Lower lobe of right lung (tissue), 2 donors: ENCODE measurements around the gene MORF4L1. TPM values are rescaled to one million over a fixed set of nuclear protein-coding genes. Genes with fewer than 3 reads are reported as not detected.

ENCODE experiments used
- ATAC-seq, 2 donors: fragments of 200-7000 bp; cut with Tn5 transposase; one replicate each; pipeline ENCODE4 v1.9.1; 2020 to 2022; ENCODE audit warnings: mild to moderate bottlenecking in 2 of 2, moderate library complexity in 2 of 2
- DNase-seq: peaks from one replicate; pipeline ENCODE4 v3.0.0-alpha.2; 2020
- H3K27ac ChIP-seq: fragments of 200-600 bp; one replicate; pipeline ENCODE4 v1.8.0; 2022
- H3K27me3 ChIP-seq: fragments of 200-600 bp; one replicate; pipeline ENCODE4 v1.8.0; 2022; ENCODE audit warnings: low read depth
- H3K36me3 ChIP-seq: fragments of 200-600 bp; one replicate; pipeline ENCODE4 v1.8.0; 2022; ENCODE audit warnings: mild to moderate bottlenecking
- H3K4me1 ChIP-seq: fragments of 200-600 bp; one replicate; pipeline ENCODE4 v1.8.0; 2022
- H3K4me3 ChIP-seq: fragments of 200-600 bp; one replicate; pipeline ENCODE4 v1.8.0; 2022; ENCODE audit warnings: mild to moderate bottlenecking
- H3K9me3 ChIP-seq: fragments of 200-600 bp; one replicate; pipeline ENCODE4 v1.8.0; 2022
- intact Hi-C: fragments of 100-400 bp; cut with DNase I; formaldehyde crosslinking; loops from one replicate; pipeline ENCODE4 v1.11.0; 2022
- total RNA-seq: library from RNA; stranded (reverse); fragmentation: NEBNext Ultra II Directional; extraction: Animal tissue kit (Norgen Biotek cat#: 25700); gene quantifications from one replicate; pipeline ENCODE4 v1.2.1, GENCODE V29; 2021
- TF ChIP-seq, protein P1 (sequence below): fragments of 200-600 bp; IDR thresholded peaks from one replicate; pipeline ENCODE4 v1.8.0; 2022; ENCODE audit warnings: antibody characterized with exemption, mild to moderate bottlenecking
- donor health status: DM: no; HTN: yes; CAD: no; lungs with severe emphysema.

MORF4L1 gene
- total RNA-seq, 1 donor from 2014 or later = 289 TPM

DNA sequence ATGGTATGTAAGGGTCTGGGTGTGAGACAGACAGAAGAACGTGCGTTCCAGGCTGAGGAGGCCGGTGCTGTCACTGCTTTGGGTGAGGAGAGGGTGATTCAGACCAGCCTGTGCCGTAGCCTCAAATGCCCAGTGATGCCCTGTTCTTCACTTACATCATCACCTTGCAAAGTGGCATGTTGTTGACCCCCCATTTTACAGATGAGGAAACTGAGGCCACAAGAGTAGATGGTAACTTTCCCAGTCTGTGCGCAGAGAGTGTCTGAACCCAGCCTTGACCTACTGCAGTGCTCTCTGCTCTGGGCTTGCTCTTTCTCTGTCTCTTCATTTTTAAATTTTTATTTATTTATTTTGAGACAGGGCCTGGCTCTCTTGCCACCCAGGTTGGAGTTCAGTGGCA, 73.8 kb downstream of the MORF4L1 start:
- Histone ChIP-seq H3K4me3 (no peak overlapping the region), H3K36me3 (no peaks in the 10 kb centered on the region), H3K9me3 (no peaks in the 10 kb centered on the region), H3K27me3 (no peaks in the 10 kb centered on the region), H3K4me1 (peaks cover 28% of the 10 kb centered on the region), H3K27ac (no peak overlapping the region)
- TF ChIP-seq, protein P1, sequence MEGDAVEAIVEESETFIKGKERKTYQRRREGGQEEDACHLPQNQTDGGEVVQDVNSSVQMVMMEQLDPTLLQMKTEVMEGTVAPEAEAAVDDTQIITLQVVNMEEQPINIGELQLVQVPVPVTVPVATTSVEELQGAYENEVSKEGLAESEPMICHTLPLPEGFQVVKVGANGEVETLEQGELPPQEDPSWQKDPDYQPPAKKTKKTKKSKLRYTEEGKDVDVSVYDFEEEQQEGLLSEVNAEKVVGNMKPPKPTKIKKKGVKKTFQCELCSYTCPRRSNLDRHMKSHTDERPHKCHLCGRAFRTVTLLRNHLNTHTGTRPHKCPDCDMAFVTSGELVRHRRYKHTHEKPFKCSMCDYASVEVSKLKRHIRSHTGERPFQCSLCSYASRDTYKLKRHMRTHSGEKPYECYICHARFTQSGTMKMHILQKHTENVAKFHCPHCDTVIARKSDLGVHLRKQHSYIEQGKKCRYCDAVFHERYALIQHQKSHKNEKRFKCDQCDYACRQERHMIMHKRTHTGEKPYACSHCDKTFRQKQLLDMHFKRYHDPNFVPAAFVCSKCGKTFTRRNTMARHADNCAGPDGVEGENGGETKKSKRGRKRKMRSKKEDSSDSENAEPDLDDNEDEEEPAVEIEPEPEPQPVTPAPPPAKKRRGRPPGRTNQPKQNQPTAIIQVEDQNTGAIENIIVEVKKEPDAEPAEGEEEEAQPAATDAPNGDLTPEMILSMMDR = no peak
- DNase-seq (no peak), ATAC-seq (no peak)
- intact Hi-C loops = no loop called here

DNA sequence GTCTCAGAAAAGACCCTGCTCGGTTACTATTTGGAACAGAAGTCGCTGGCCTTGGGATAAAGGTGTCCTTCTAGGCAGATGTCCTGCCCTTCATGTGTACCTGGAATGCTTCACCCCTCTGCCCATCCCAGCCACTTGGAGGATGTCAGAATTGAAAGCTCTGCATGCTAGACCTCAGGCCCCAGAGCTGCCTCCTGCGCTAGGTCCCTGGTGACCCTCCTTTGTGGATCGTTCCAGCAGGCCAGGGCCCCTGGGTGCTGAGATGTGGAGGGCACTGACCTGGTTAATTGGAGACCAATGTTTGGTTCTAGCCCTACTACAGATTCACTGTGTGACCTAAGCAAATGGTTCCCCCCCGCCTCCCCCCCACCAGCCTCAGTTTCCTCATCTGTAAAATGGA, 74.8 kb downstream of the MORF4L1 start:
- Histone ChIP-seq H3K4me1 (peaks cover 38% of the 10 kb centered on the region), H3K36me3 (no peaks in the 10 kb centered on the region), H3K4me3 (no peak overlapping the region), H3K27ac (no peak overlapping the region), H3K9me3 (no peaks in the 10 kb centered on the region), H3K27me3 (no peaks in the 10 kb centered on the region)
- intact Hi-C loops = no loop called here
- ATAC-seq = no peak
- DNase-seq = no peak
- TF ChIP-seq, protein P1 = no peak

Other genes with a start within 250 kb of the MORF4L1 start
- gene CHRNB4, start 231.7 kb upstream of the MORF4L1 start, total RNA-seq = not detected
- 5.3 TPM for gene ADAMTS7, start 61.4 kb upstream of the MORF4L1 start, total RNA-seq
- gene CTSH, start 72.2 kb downstream of the MORF4L1 start, total RNA-seq = 724 TPM
- 82.6 TPM for gene RASGRF1, start 217.9 kb downstream of the MORF4L1 start, total RNA-seq